A673 (cell line): ENCODE data around the gene NAALADL2. TPM values are rescaled to one million over a fixed set of nuclear protein-coding genes. Genes with fewer than 3 reads are reported as not detected.

Source experiments
- BruUV-seq: library from RNA; stranded (reverse); fragments of 400-500 nt; replicated peaks from 2 replicates; lab custom pipeline; 2021; lab: Mats Ljungman, UMichigan
- CTCF ChIA-PET: fragments of 300-600 bp; sonication (Branson Sonifier 250); formaldehyde crosslinking; loops from one replicate; lab custom pipeline; 2022; ENCODE audit warnings: antibody characterized with exemption; lab: Charles Lee
- POLR2A ChIA-PET: fragments of 300-600 bp; sonication (Branson Sonifier 250); formaldehyde crosslinking; loops from one replicate; lab custom pipeline; 2022; ENCODE audit warnings: antibody characterized with exemption; ENCODE audit not compliant: low non-redundant PET; lab: Charles Lee
- DNase-seq: peaks from one replicate; pipeline ENCODE4 v3.0.0-alpha.2; 2015; ENCODE audit warnings: low spot score
- H3K27ac ChIP-seq: fragments of 200-600 bp; sonication (generic); 2 replicates; pipeline ENCODE4 v1.5.1; 2016; ENCODE audit warnings: mixed run types, low read depth, mild to moderate bottlenecking, mixed read lengths, antibody characterized with exemption, low read length; ENCODE audit not compliant: poor library complexity, severe bottlenecking
- H3K27me3 ChIP-seq: fragments of 200-600 bp; sonication (generic); replicated peaks from 2 replicates; pipeline ENCODE4 v1.6.1; 2017; ENCODE audit warnings: mixed run types, low read depth, mild to moderate bottlenecking, mixed read lengths, antibody characterized with exemption, low read length; ENCODE audit not compliant: insufficient read depth, poor library complexity
- H3K36me3 ChIP-seq: fragments of 200-600 bp; sonication (generic); 2 replicates; pipeline ENCODE4 v1.6.1; 2016; ENCODE audit warnings: mixed run types, mild to moderate bottlenecking, mixed read lengths, antibody characterized with exemption, low read length; ENCODE audit not compliant: insufficient read depth, poor library complexity, severe bottlenecking
- H3K4me1 ChIP-seq: fragments of 200-600 bp; sonication (generic); 2 replicates; pipeline ENCODE4 v1.6.1; 2017; ENCODE audit warnings: mixed run types, mild to moderate bottlenecking, mixed read lengths, antibody characterized with exemption, low read length; ENCODE audit not compliant: insufficient read depth, poor library complexity, severe bottlenecking
- H3K4me3 ChIP-seq: fragments of 200-600 bp; sonication (generic); 2 replicates; pipeline ENCODE4 v1.5.1; 2016; ENCODE audit warnings: low read depth, mixed run types, mild to moderate bottlenecking, mixed read lengths, low read length; ENCODE audit not compliant: poor library complexity, severe bottlenecking
- H3K9me3 ChIP-seq: fragments of 200-600 bp; sonication (generic); 2 replicates; pipeline ENCODE4 v1.6.1; 2016; ENCODE audit warnings: mixed run types, low read depth, mild to moderate bottlenecking, mixed read lengths, antibody characterized with exemption, low read length; ENCODE audit not compliant: poor library complexity, severe bottlenecking
- CTCF ChIP-seq: fragments of 300-800, 200-600 bp; sonication (generic); conservative IDR thresholded peaks from 2 replicates; pipeline ENCODE4 v1.5.1; 2017; ENCODE audit warnings: low read depth, mild to moderate bottlenecking, antibody characterized with exemption, low read length, moderate library complexity, mixed read lengths
- EZH2 ChIP-seq: fragments of 200-600 bp; sonication (generic); IDR thresholded peaks from 2 replicates; pipeline ENCODE4 v1.6.1; 2017; ENCODE audit warnings: borderline replicate concordance, low read depth, mild to moderate bottlenecking, mixed read lengths, antibody characterized with exemption, low read length; ENCODE audit not compliant: poor library complexity, severe bottlenecking
- intact Hi-C: fragments of 100-400 bp; cut with micrococcal nuclease; formaldehyde crosslinking; loops from one replicate; pipeline ENCODE4 v1.10.0; 2022; ENCODE audit not compliant: unreplicated experiment
- total RNA-seq: library from RNA; stranded (reverse); gene quantifications from 2 replicates; pipeline ENCODE4 v1.2.3, GENCODE V29; 2021

NAALADL2 gene
- total RNA-seq, 1 experiment from 2014 or later: 0.64 TPM

- H3K36me3 ChIP-seq: no peaks in the 10 kb centered on the region
- ChIA-PET POLR2A (no interaction called here), CTCF (no interaction called here)
- no peaks in the 10 kb centered on the region for H3K4me1 ChIP-seq
- no peak for DNase-seq
- H3K27ac ChIP-seq: no peak overlapping the region
- no peaks in the 10 kb centered on the region for H3K9me3 ChIP-seq
- H3K4me3 ChIP-seq: no peak overlapping the region
- TF ChIP-seq CTCF (no peak), EZH2 (no peak)
- intact Hi-C loops: no loop called here
- H3K27me3 ChIP-seq: no peaks in the 10 kb centered on the region
- no TSS peak for BruUV-seq
Measured at GRCh38 chr3:175179055-175179454, 319.9 kb downstream of the NAALADL2 start.

GRCh38 chr3:175184392-175184791 lies 325.3 kb downstream of the NAALADL2 start:
- Histone ChIP-seq H3K4me3 (no peak overlapping the region), H3K27ac (no peak overlapping the region), H3K9me3 (no peaks in the 10 kb centered on the region), H3K36me3 (no peaks in the 10 kb centered on the region), H3K4me1 (no peaks in the 10 kb centered on the region), H3K27me3 (no peaks in the 10 kb centered on the region)
- no TSS peak for BruUV-seq
- TF ChIP-seq CTCF (no peak), EZH2 (no peak)
- ChIA-PET POLR2A (no interaction called here), CTCF (no interaction called here)
- DNase-seq: no peak
- intact Hi-C loops: no loop called here

GRCh38 chr3:175185903-175186302 lies 326.8 kb downstream of the NAALADL2 start:
- H3K4me3 ChIP-seq: no peak overlapping the region
- ChIA-PET POLR2A (no interaction called here), CTCF (no interaction called here)
- intact Hi-C loops: no loop called here
- no peak for DNase-seq
- TF ChIP-seq EZH2: no peak
- no peak for TF ChIP-seq CTCF
- BruUV-seq: no TSS peak
- H3K9me3 ChIP-seq: no peaks in the 10 kb centered on the region
- no peaks in the 10 kb centered on the region for H3K4me1 ChIP-seq
- H3K36me3 ChIP-seq: no peaks in the 10 kb centered on the region
- no peak overlapping the region for H3K27ac ChIP-seq
- H3K27me3 ChIP-seq: no peaks in the 10 kb centered on the region
